Cardiac fibroblast (primary cell): ENCODE results near the gene JMJD4.

Source experiments
- DNase-seq, 2 donors: peaks; one replicate each; pipeline versions ENCODE4 v3.0.0 to v3.0.0-alpha.2; 2010; ENCODE audit warnings: low read depth in 2 of 2
- H3K4me3 ChIP-seq, 2 donors: replicated peaks in 1 of 2; 1 replicate in 1 of 2; 2 replicates in 1 of 2; pipeline ENCODE4 v1.5.1; 2011; ENCODE audit warnings: low read depth in 2 of 2, low read length in 2 of 2, mild to moderate bottlenecking in 2 of 2, moderate library complexity in 1 of 2
- TF ChIP-seq, protein P1 (sequence below): IDR thresholded peaks from one replicate; pipeline ENCODE4 v1.5.1; 2011; ENCODE audit warnings: low read depth, mild to moderate bottlenecking, low read length, inconsistent platforms

The JMJD4 gene

DNA sequence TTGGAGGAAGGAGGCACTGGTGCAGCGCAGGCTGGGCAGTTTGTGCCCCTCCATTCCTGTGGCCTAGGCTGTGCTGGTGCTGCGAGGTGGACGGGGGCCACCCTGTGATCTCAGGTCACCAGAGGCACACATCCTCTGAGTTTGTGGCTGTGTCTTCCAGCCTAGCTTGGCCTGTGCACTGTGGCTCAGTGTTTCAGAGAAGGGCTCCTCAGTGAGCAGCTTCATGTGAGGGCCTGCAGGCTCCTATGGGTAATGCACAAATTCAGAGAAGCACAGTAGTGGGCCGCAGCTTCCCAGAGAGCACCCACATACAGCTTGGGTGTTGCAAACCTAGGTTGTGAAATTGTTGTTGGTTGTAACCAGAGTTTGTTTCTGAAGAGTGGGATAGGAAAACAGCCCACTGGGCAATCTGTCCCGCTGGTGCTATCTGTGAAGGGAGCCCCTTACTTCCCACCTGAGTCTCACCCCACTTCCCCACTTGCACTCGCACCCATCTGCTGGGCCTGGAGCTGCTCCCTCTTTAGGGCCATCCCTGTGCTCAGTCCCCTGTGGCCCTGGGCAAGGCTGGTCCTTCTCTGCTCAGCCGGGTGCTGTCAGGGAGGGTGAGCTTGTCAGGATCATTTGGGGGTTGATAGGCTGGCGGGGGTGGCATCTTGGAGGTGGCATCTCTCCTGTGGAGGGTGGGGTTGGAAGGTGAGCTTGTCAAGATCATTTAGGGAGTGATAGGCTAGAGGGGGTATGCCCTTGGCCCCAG, 30.3 kb upstream of the JMJD4 start:
- DNase-seq: no peak
- TF ChIP-seq, protein P1, sequence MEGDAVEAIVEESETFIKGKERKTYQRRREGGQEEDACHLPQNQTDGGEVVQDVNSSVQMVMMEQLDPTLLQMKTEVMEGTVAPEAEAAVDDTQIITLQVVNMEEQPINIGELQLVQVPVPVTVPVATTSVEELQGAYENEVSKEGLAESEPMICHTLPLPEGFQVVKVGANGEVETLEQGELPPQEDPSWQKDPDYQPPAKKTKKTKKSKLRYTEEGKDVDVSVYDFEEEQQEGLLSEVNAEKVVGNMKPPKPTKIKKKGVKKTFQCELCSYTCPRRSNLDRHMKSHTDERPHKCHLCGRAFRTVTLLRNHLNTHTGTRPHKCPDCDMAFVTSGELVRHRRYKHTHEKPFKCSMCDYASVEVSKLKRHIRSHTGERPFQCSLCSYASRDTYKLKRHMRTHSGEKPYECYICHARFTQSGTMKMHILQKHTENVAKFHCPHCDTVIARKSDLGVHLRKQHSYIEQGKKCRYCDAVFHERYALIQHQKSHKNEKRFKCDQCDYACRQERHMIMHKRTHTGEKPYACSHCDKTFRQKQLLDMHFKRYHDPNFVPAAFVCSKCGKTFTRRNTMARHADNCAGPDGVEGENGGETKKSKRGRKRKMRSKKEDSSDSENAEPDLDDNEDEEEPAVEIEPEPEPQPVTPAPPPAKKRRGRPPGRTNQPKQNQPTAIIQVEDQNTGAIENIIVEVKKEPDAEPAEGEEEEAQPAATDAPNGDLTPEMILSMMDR: no peak
- H3K4me3 ChIP-seq: no peak overlapping the region

DNA sequence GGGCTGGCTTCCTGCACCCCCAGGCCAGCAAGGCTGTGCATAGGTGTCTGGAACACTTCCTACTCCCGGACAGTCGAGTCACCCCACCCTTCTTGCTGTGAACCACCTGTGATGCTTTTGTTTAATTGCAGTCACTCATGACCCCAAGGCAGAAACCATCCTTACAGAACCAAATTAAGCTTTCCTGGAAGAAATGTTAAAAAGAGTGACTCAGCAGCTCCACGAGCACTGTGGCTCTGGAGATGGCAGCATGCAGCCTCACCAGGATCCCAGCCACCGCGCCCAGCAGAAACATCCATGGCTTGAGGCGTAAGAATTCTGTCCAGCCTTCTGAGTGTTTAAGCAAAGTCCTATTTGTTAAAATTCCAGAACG, 28.9 kb upstream of the JMJD4 start:
- no peak overlapping the region for H3K4me3 ChIP-seq
- TF ChIP-seq, protein P1: no peak
- DNase-seq: no peak

DNA sequence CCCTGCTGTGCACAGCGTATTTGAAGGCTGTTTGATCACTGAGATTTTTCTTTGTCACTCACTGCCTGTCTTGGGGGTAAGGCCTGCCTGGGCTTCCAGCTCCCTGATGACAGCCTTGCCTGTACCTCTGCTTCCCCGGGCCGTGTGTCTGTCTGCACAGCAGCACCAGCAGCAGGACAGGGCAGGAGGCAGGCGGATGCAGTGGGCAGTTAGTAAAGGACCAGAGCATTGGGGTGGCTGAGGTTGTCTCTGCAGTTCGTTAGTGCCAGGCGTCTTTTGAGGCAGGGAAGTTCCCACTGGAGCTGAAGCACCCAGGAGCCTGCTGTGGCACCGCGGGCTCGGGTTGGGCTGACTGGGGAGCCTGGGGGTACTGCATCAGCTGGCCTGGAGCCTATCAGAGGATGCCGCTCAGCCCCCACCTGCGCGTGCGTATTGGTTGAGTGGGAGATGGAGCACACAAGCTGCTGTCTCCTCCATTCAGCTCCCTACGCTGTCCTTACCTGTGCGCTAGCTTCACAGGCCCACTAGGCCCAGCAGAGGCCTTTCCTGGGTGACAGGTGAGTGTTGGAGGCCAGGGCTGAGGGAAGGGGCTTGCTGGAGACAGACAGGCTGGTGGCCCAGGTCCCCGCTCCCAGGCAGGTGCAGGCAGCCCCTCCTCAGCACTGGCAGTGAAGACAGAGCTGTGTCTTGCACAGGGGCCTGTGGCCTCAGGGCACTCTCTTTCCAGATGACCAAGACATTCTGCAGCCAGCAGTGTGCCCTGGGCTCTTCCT, 28.3 kb upstream of the JMJD4 start:
- DNase-seq: no peak
- TF ChIP-seq, protein P1: no peak
- H3K4me3 ChIP-seq: no peak overlapping the region

DNA sequence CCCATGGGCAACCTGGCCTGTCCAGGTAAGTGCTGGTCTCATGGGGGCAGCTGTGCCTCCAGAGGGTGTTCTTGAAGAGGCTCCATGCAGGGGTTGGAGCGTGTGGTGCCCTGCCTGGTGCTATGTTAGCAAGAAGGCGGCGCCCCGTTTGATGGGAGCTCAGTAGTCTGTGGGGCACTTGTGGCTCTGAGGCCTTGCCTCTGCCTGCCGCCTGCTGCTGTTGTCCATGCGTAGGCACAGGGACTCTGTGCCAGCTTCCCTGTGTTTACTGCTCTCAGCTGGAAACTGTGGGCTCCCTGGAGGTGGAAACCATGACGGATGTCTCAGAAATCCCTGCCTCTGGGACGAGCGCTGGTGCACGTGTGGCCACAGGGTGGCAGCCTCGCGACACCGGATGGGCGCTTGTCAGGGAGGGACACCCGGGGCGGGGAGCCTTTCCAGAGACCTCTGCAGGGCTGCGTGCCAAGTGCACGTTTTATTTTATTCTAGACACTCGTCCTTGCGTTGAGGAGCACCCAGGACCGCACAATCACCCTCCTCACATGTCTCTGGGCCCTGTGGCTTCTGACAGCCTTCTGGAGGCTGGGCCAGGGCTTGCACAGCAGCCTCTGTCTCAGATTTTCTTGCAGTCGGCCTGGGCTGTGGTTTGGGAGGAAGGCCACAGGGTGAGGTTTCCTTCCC, 27.3 kb upstream of the JMJD4 start:
- TF ChIP-seq, protein P1: peak; percentile 79
- no peak overlapping the region for H3K4me3 ChIP-seq
- peak; percentile 78 to 81 for DNase-seq

DNA sequence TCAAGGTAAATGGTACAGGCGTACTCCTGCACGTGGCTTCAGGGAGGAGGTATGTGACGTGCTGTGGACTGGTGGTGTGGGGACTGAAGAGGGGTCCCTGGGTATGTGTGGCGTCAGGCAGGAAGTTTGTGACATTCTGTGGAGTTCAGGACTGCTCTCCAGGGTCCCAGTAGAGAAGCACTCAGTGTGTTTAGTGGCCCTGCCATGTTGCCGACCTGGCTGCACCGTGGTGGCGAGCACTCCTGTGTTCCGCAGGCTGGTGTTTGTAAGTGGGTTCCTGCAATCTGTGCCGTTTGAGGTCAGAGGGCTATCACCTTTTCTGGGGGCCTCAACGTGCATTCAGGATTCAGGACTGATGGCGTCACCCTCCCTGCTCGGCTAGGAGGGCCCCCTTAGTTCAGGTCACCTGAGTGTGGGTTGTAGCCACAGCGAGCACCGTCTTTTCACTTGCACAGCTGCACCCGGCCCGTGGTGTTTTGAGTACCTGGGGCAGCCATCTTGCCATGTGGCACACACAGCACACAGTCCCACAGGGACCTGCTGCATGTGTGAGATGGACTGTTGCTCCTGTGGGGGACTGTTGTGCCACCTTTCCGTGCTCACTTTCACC, 26.6 kb upstream of the JMJD4 start:
- DNase-seq: no peak
- TF ChIP-seq, protein P1: no peak
- no peak overlapping the region for H3K4me3 ChIP-seq

DNA sequence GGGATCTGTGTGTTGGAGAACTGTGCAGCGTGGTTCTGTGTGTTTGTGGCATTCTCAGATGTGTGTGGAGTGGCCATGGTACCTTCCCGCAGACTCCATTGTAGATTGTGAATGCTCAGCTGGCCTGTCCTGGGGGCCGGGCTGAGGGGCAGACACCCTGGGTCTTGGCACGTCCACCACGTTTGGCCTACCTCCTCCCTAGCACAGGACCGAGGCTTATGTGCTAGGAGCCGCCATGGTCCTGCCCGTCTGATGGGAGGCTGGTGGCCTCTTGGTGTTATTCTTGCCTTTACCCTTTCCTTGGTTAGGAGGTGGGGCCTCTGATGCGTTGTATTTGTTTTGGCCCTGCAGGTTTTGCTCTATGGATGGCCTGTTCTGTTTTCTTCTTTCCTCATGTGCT, 25.3 kb upstream of the JMJD4 start:
- H3K4me3 ChIP-seq: no peak overlapping the region
- DNase-seq: no peak
- TF ChIP-seq, protein P1: no peak
